ENCODE results near the gene RBP2. TPM values are rescaled to one million over a fixed set of nuclear protein-coding genes. Genes with fewer than 3 reads are reported as not detected.

RBP2 gene
- total RNA-seq, 1 donor from 2014 or later, result not detected

GRCh38 chr3:139440639-139441556 lies 35.4 kb downstream of the RBP2 start:
- TF ChIP-seq EZH2 (IDR thresholded peaks at IDR 0.05; ENCODE audit: insufficient read depth, low read length), result no peak
- no peak for TF ChIP-seq CTCF (IDR thresholded peaks at IDR 0.05; ENCODE audit: insufficient read depth, low read depth, low read length)
- no peaks in the 10 kb centered on the region for H3K36me3 ChIP-seq (ENCODE audit: insufficient read depth, low read length)
- Mint-ChIP-seq H3K9me3 (ENCODE audit: unreplicated experiment) (no peaks in the 10 kb centered on the region), H3K36me3 (ENCODE audit: low read depth, unreplicated experiment) (peaks cover 2% of the 10 kb centered on the region), H3K4me1 (ENCODE audit: low read depth, unreplicated experiment) (no peaks in the 10 kb centered on the region), H3K27me3 (ENCODE audit: low read depth, unreplicated experiment) (peaks cover 5% of the 10 kb centered on the region), H3K4me3 (ENCODE audit: unreplicated experiment) (no peak overlapping the region), H3K27ac (ENCODE audit: unreplicated experiment) (no peak overlapping the region)
- no peaks in the 10 kb centered on the region for H4K20me1 ChIP-seq (ENCODE audit: insufficient read depth, low read length)
- H2AFZ ChIP-seq (ENCODE audit: low read depth, low read length), result no peak overlapping the region
- H3K4me3 ChIP-seq (ENCODE audit: insufficient read depth, low read depth, low read length), result no peak overlapping the region
- H3K4me1 ChIP-seq (ENCODE audit: insufficient read depth, low read length), result no peaks in the 10 kb centered on the region
- H3K27me3 ChIP-seq (ENCODE audit: insufficient read depth, low read length), result no peaks in the 10 kb centered on the region
- FAIRE-seq, result no peak
- H3K4me2 ChIP-seq (ENCODE audit: low read length), result no peak overlapping the region
- no peak for DNase-seq (ENCODE audit: low read depth)
- H3K9ac ChIP-seq (ENCODE audit: low read length), result no peak overlapping the region
- H3K27ac ChIP-seq (ENCODE audit: low read depth, low read length), result no peak overlapping the region
- no peaks in the 10 kb centered on the region for H3K79me2 ChIP-seq (ENCODE audit: insufficient read depth, low read length)
- H3K9me3 ChIP-seq (ENCODE audit: insufficient read depth, low read depth, low read length), result no peaks in the 10 kb centered on the region

DNA sequence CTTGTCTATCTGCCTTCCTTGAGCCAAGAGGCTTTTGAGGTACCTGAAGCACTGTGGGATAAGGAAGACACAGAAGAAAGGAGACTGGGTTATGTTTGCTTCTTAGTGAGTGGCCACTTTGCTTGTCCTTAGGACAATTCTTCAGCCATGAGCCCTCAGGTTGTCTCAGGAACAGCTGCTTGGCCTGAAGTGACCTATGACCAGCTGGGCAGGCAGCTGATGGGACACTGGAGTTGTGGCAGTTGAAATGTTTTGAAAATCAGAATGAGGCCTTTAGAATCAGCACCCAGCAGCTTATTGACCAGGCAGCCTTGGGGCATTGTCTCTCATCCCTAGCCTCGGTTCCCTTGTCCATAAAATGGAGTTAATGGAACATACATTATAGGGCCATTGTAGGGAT lies 37.0 kb downstream of the RBP2 start:
- no peak overlapping the region for H3K4me3 Mint-ChIP-seq (ENCODE audit: unreplicated experiment)
- H4K20me1 ChIP-seq (ENCODE audit: insufficient read depth, low read length), result no peaks in the 10 kb centered on the region
- H2AFZ ChIP-seq (ENCODE audit: low read depth, low read length), result no peak overlapping the region
- FAIRE-seq (no peak), DNase-seq (ENCODE audit: low read depth) (no peak)
- no peak overlapping the region for H3K9ac ChIP-seq (ENCODE audit: low read length)
- peaks cover 5% of the 10 kb centered on the region for H3K4me1 Mint-ChIP-seq (ENCODE audit: low read depth, unreplicated experiment)
- TF ChIP-seq CTCF (IDR thresholded peaks at IDR 0.05; ENCODE audit: insufficient read depth, low read depth, low read length) (no peak), EZH2 (IDR thresholded peaks at IDR 0.05; ENCODE audit: insufficient read depth, low read length) (no peak)
- no peaks in the 10 kb centered on the region for H3K9me3 ChIP-seq (ENCODE audit: insufficient read depth, low read depth, low read length)
- H3K36me3 ChIP-seq (ENCODE audit: insufficient read depth, low read length), result no peaks in the 10 kb centered on the region
- no peaks in the 10 kb centered on the region for H3K9me3 Mint-ChIP-seq (ENCODE audit: unreplicated experiment)
- H3K4me3 ChIP-seq (ENCODE audit: insufficient read depth, low read depth, low read length), result no peak overlapping the region
- H3K79me2 ChIP-seq (ENCODE audit: insufficient read depth, low read length), result no peaks in the 10 kb centered on the region
- no peaks in the 10 kb centered on the region for H3K27me3 ChIP-seq (ENCODE audit: insufficient read depth, low read length)
- no peaks in the 10 kb centered on the region for H3K36me3 Mint-ChIP-seq (ENCODE audit: low read depth, unreplicated experiment)
- no peak overlapping the region for H3K27ac Mint-ChIP-seq (ENCODE audit: unreplicated experiment)
- no peak overlapping the region for H3K27ac ChIP-seq (ENCODE audit: low read depth, low read length)
- peaks cover 5% of the 10 kb centered on the region for H3K27me3 Mint-ChIP-seq (ENCODE audit: low read depth, unreplicated experiment)
- no peak overlapping the region for H3K4me2 ChIP-seq (ENCODE audit: low read length)
- no peaks in the 10 kb centered on the region for H3K4me1 ChIP-seq (ENCODE audit: insufficient read depth, low read length)

GRCh38 chr3:139434764-139435307 lies 41.5 kb downstream of the RBP2 start:
- Histone ChIP-seq H3K79me2 (ENCODE audit: insufficient read depth, low read length) (no peaks in the 10 kb centered on the region), H3K36me3 (ENCODE audit: insufficient read depth, low read length) (no peaks in the 10 kb centered on the region), H3K27me3 (ENCODE audit: insufficient read depth, low read length) (no peaks in the 10 kb centered on the region), H3K4me3 (ENCODE audit: insufficient read depth, low read depth, low read length) (no peak overlapping the region), H3K4me1 (ENCODE audit: insufficient read depth, low read length) (no peaks in the 10 kb centered on the region), H3K9me3 (ENCODE audit: insufficient read depth, low read depth, low read length) (no peaks in the 10 kb centered on the region), H4K20me1 (ENCODE audit: insufficient read depth, low read length) (no peaks in the 10 kb centered on the region), H3K9ac (ENCODE audit: low read length) (no peak overlapping the region), H3K27ac (ENCODE audit: low read depth, low read length) (no peak overlapping the region), H2AFZ (ENCODE audit: low read depth, low read length) (no peak overlapping the region), H3K4me2 (ENCODE audit: low read length) (no peak overlapping the region)
- Mint-ChIP-seq H3K4me3 (ENCODE audit: unreplicated experiment) (no peak overlapping the region), H3K27ac (ENCODE audit: unreplicated experiment) (no peak overlapping the region), H3K4me1 (ENCODE audit: low read depth, unreplicated experiment) (peaks cover 5% of the 10 kb centered on the region), H3K9me3 (ENCODE audit: unreplicated experiment) (no peaks in the 10 kb centered on the region), H3K27me3 (ENCODE audit: low read depth, unreplicated experiment) (no peaks in the 10 kb centered on the region), H3K36me3 (ENCODE audit: low read depth, unreplicated experiment) (no peaks in the 10 kb centered on the region)
- no peak for TF ChIP-seq EZH2 (IDR thresholded peaks at IDR 0.05; ENCODE audit: insufficient read depth, low read length)
- TF ChIP-seq CTCF (IDR thresholded peaks at IDR 0.05; ENCODE audit: insufficient read depth, low read depth, low read length), result no peak
- DNase-seq (ENCODE audit: low read depth) (no peak), FAIRE-seq (no peak)
